ENCODE measurements around the gene SLC16A3.

GRCh38 chr17:82219753-82220709 is 8.8 kb upstream of the SLC16A3 start:
- TF ChIP-seq CTCF (optimal IDR thresholded peaks at IDR 0.05 in 1 of 3, IDR thresholded peaks at IDR 0.05 in 1 of 3, conservative IDR thresholded peaks at IDR 0.05 in 1 of 3; ENCODE audit: extremely low read depth in 1 of 3, insufficient read depth in 2 of 3, low read length in 3 of 3): no peak
- no peak for TF ChIP-seq EZH2 (IDR thresholded peaks at IDR 0.05; ENCODE audit: low read length)

All from keratinocyte (primary cell).